HL-60 (cell line): Measurements from ENCODE around the gene EVI5L.

ENCODE experiments used
- DNase-seq, 2 experiments: peaks; one replicate each; pipeline ENCODE4 v3.0.0-alpha.2; 2010 to 2020; ENCODE audit warnings: low read depth in 1 of 2, low spot score in 1 of 2
- H3K27ac ChIP-seq: fragments of 250-450 bp; sonication (Bioruptor Pico); replicated peaks from 2 replicates; pipeline ENCODE4 v1.5.1; 2020; ENCODE audit warnings: mild to moderate bottlenecking, moderate library complexity
- H3K27me3 ChIP-seq: fragments of 250-450 bp; sonication (Bioruptor Pico); 2 replicates; pipeline ENCODE4 v1.5.1; 2021; ENCODE audit warnings: mild to moderate bottlenecking, moderate library complexity; ENCODE audit not compliant: insufficient read depth, poor library complexity, severe bottlenecking
- H3K4me3 ChIP-seq: replicated peaks from 2 replicates; pipeline ENCODE4 v1.5.1; 2011; ENCODE audit warnings: mild to moderate bottlenecking, control low read depth, low read length; ENCODE audit not compliant: insufficient read depth
- CTCF ChIP-seq: IDR thresholded peaks from one replicate; pipeline ENCODE4 v1.5.1; 2011; ENCODE audit warnings: low read length, control low read depth, inconsistent platforms; ENCODE audit not compliant: insufficient read depth
- GABPA ChIP-seq: IDR thresholded peaks from 2 replicates; pipeline ENCODE4 v1.6.1; 2012; ENCODE audit warnings: low read depth
- POLR2AphosphoS5 ChIP-seq: IDR thresholded peaks from 2 replicates; pipeline ENCODE4 v1.6.1; 2012; ENCODE audit warnings: low read depth
- REST ChIP-seq: IDR thresholded peaks from 2 replicates; pipeline ENCODE4 v1.6.1; 2012; ENCODE audit warnings: low read depth; ENCODE audit not compliant: insufficient replicate concordance
- SPI1 ChIP-seq: IDR thresholded peaks from 2 replicates; pipeline ENCODE4 v1.6.1; 2012; ENCODE audit warnings: low read depth, mild to moderate bottlenecking, borderline replicate concordance

Gene EVI5L

GRCh38 chr19:7894612-7895309 lies 64.7 kb downstream of the EVI5L start:
- TF ChIP-seq REST = no peak
- TF ChIP-seq GABPA = no peak
- TF ChIP-seq CTCF = no peak
- TF ChIP-seq SPI1 = no peak
- no peak for TF ChIP-seq POLR2AphosphoS5
- H3K4me3 ChIP-seq = no peak overlapping the region

DNA sequence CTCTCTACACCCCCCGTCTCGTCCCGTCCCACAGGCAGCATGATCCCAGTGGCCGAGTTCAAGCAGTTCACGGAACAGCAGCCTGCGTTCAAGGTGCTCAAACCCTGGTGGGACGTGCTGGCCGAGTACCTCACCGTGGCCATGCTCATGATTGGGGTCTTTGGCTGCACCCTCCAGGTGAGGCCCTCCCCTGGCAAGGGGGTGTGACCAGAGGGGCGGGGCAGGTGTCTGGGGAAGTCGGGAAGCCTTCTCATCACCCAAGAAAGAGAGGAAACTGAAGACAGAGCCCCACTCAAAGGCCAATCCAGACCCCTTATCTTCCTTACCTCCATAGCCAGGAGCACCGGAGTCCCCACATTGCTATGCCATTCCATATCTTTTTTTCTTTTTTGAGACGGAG lies 65.5 kb downstream of the EVI5L start:
- no peak overlapping the region for H3K4me3 ChIP-seq
- TF ChIP-seq GABPA (no peak), POLR2AphosphoS5 (no peak), REST (no peak), CTCF (no peak), SPI1 (no peak)
- H3K27me3 ChIP-seq = no peaks in the 10 kb centered on the region
- DNase-seq = no peak
- no peak overlapping the region for H3K27ac ChIP-seq

More at GRCh38 chr19:7894612-7895309, 64.7 kb downstream of the EVI5L start:
- DNase-seq = no peak
- H3K27me3 ChIP-seq = no peaks in the 10 kb centered on the region
- no peak overlapping the region for H3K27ac ChIP-seq

DNA sequence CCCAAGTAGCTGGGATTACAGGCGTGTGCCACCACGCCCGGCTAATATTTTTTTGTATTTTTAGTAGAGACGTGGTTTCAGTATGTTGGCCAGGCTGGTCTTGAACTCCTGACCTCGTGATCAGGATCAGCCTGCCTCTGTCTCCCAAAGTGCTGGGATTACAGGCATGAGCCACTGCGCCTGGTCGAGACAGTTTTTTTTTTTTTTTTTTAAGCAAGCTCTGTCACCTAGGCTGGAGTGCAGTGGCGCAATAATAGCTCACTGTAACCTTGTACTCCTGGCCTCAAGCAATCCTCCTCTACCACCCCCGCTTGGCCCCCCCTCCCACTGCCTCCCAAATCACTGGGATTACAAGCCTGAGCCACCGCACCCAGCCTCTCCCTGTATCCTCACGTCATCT lies 67.3 kb downstream of the EVI5L start:
- no peak overlapping the region for H3K4me3 ChIP-seq
- no peaks in the 10 kb centered on the region for H3K27me3 ChIP-seq
- H3K27ac ChIP-seq = peak overlapping the region; percentile 33
- TF ChIP-seq GABPA = no peak
- no peak for TF ChIP-seq CTCF
- no peak for TF ChIP-seq REST
- TF ChIP-seq SPI1 = no peak
- TF ChIP-seq POLR2AphosphoS5 = no peak
- DNase-seq = peak in 1 of 2 experiments; percentile 52
